COLO668 (cell line): Measurements from ENCODE around the gene TMPRSS15.

ENCODE experiments used
- DNase-seq: peaks from one replicate; lab custom pipeline; 2025; ENCODE audit not compliant: unreplicated experiment; lab: John Stamatoyannopoulos, UW

Gene TMPRSS15

DNA sequence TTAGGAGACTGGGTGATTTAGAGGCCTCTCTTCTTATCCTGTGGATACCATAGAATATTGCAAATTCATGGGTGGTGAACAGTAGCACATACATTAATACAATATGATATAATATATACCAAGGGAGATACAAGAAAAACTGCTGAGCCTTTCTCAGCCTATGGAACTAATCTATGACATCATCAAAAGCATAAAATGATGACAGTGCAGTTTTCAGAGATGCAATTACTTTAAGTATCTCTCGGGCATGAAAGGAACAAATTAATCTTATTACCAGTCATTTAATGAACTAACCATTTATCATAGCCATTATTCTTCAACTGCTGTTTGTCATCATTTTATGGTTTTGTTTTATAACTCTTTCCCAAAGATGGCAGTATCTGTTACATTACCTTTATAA lies 155.4 kb downstream of the TMPRSS15 start:
- no peak for DNase-seq

DNA sequence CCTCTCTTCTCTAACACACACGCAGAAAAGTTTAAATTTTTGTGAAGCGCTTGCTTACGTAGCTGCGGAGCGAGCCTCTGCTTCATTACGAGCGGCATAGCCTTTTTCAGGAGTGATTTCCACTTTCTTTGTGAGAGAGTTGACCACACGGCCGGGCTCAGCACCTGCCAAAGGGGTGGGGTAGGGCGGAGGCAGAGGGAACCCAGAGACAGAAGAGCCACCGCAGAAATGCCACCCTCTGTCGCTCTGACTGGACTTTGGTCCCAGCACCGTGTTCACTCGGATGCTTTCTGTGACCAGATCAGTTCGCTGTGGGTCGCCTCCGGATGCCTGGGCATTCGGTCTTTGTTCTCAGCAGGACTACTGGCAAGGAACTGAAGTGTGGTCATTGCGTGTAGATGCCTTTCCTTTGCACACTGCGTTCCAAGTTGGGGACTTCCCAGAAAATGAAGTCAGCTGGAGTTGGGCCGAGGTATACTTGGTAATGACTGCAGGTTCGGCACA lies 158.1 kb downstream of the TMPRSS15 start:
- DNase-seq, result no peak

DNA sequence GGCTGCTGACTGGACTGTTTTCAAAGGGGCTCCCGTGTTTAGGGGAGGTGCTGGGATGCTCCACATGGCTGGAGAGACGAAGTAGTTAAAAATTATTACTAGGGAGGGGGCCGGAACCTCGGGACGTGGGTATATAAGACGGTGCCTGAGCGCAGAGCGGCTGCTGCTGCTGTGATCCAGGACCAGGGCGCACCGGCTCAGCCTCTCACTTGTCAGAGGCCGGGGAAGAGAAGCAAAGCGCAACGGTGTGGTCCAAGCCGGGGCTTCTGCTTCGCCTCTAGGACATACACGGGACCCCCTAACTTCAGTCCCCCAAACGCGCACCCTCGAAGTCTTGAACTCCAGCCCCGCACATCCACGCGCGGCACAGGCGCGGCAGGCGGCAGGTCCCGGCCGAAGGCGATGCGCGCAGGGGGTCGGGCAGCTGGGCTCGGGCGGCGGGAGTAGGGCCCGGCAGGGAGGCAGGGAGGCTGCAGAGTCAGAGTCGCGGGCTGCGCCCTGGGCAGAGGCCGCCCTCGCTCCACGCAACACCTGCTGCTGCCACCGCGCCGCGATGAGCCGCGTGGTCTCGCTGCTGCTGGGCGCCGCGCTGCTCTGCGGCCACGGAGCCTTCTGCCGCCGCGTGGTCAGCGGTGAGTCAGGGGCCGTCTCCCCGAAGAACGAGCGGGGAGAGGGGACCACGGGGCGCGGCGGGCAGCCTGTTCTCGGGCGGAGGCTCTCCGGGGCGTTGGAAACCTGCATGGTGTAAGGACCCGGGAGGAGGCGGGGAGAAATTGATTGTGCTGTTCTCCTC lies 158.7 kb downstream of the TMPRSS15 start, which contains the start of gene CHODL:
Gene CHODL, plus strand, starts transcription at position 163 of the 793 bp plus-strand sequence. Its CDS starts 391 bp downstream, at position 554.
- no peak for DNase-seq

DNA sequence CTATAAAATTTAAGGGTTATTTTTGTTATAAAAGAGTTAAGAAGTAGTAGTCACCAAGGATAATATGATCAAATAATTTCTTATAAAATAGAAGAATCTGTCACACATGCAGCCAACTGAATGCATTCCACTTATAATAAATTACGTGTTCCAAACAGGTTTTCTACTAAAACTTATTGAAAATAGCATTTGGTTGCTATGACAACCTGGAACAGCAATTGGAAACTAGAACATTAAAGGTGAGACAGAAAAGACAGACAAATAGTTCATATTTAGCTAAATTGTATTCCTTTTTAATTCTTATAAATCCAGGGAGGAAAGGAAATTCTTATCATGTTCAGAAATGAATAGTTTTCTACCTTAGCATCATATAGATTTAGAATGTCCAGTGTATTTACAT lies 168.0 kb downstream of the TMPRSS15 start:
- DNase-seq, result no peak

DNA sequence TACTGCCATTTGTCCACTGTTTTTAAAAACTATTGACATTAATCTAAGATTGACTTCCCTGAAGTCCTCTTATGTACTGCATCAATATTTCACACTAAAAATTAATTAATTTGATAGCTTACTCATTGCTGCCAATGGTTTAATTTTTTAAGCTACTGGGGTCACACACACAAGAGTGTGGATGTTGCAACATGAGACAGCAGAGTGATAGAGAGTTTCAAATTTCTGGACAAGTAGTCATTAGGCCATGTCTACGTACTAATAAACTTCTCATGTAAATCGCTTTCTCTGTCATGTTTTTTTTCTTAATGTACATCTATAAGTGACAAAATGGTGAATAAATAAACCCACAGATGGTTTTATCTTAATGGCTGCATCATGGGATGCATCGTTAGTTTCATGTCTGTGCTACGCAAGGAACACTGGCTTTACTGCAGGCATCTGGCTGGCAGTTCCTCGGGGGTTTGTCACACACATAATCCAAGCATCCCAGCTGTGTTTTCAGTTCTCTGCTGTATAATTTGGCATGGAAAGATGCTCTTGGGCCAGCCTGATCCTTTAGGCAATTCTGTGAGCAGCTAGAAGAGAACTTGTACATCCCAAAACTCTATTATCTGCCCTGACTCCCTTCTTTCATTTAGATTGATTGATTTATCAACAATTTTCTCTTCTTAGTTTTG lies 175.4 kb downstream of the TMPRSS15 start:
- DNase-seq, result no peak

DNA sequence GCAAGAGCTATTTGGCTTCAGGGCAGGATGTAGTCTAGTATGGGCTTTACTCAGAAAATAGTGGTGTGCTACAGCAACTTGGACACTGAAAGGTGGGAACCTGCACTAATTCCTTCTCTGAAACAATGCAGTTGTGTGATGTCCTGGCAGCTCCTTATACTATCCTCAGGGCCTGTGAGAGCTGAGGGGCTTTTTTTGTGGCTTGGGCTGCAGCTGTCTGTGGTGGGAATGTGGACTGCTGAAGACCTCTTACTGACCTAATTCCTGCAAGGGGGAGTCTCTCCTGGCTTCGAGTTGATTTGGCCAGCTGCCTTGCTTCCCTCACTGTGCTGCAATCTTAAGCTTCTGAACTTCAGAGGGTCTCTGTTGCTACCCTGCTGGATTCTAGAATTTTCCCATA lies 181.2 kb downstream of the TMPRSS15 start:
- no peak for DNase-seq

DNA sequence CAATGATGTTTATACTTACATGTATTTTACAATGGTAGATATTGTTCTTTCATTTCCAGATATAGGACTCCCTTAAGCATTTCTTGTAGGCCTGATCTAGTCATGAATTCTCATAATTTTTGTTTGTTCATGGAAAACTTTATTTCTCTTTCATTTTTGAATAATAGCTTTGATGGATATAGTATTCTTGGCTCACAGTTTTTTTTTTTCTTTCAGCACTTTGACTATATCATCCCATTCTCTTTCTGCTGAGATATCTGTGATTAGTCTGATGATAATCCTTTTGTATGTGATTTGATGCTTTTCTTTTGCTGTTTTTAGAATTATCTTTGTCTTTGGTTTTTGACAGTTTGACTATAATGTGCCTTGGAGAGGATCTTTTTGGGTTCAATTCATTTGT lies 183.1 kb downstream of the TMPRSS15 start:
- no peak for DNase-seq
